ENCODE results near the gene NOTCH4.

- TF ChIP-seq CTCF (conservative IDR thresholded peaks at IDR 0.05; ENCODE audit: low read length) (no peak), EZH2phosphoT487 (IDR thresholded peaks at IDR 0.05; ENCODE audit: borderline replicate concordance) (no peak)
These were observed 20.4 kb upstream of the NOTCH4 start for GRCh38 chr6:32244270-32244669.
